ENCODE results near the gene CALHM6. TPM values are rescaled to one million over a fixed set of nuclear protein-coding genes. Genes with fewer than 3 reads are reported as not detected.

Gene CALHM6
- polyA plus RNA-seq, 1 of the 3 experiments (the other 2 are of a cell fraction) = 0.51 TPM

- Histone ChIP-seq H3K27me3 (ENCODE audit: insufficient read depth) (no peaks in the 10 kb centered on the region), H3K79me2 (ENCODE audit: insufficient read depth) (peaks cover 29% of the 10 kb centered on the region; the same call in 1 of the 2 replicates), H3K4me2 (no peak overlapping the region), H3K9me2 (no peaks in the 10 kb centered on the region), H4K20me1 (ENCODE audit: insufficient read depth) (no peaks in the 10 kb centered on the region), H3F3A (replicated peaks; ENCODE audit: insufficient read depth) (peaks cover 2% of the 10 kb centered on the region), H3K36me3 (replicated peaks in 1 of 2; ENCODE audit: control insufficient read depth in 1 of 2, insufficient read depth in 2 of 2, low read length in 1 of 2) (peaks cover 6 to 8% of the 10 kb centered on the region in 2 experiments), H3K4me1 (ENCODE audit: control insufficient read depth in 1 of 2, insufficient read depth in 2 of 2, low read depth in 1 of 2, low read length in 1 of 2) (no peaks in the 10 kb centered on the region), H3K4me3 (ENCODE audit: low read depth in 2 of 2, low read length in 1 of 2) (no peak overlapping the region), H3K9me3 (no peaks in the 10 kb centered on the region), H2AFZ (ENCODE audit: low read depth) (no peak overlapping the region), H3K27ac (ENCODE audit: low read depth in 2 of 2, low read length in 1 of 2) (no peak overlapping the region), H3K9ac (no peak overlapping the region)
- ChIA-PET POLR2A (no interaction called here), CTCF (interaction anchor here (1.8 kb wide), 1 partner anchor 22 kb away, joined by 6 read pairs; no protein-coding TSS in a partner anchor)
- WGBS (ENCODE audit: low lambda C conversion rate) = 95% methylated on average over 3 of the region's 3 CpGs
- TF ChIP-seq SMC3 (IDR thresholded peaks at IDR 0.05; ENCODE audit: low read depth, low read length) (no peak), YY1 (IDR thresholded peaks at IDR 0.05; ENCODE audit: low read depth) (no peak), GABPA (IDR thresholded peaks at IDR 0.05; ENCODE audit: low read depth) (no peak), CHD2 (IDR thresholded peaks at IDR 0.05; ENCODE audit: low read length, partially characterized antibody) (no peak), EP300 (IDR thresholded peaks at IDR 0.05; ENCODE audit: borderline replicate concordance in 1 of 2, low read depth in 1 of 2, low read length in 1 of 2) (no peak), RCOR1 (IDR thresholded peaks at IDR 0.05; ENCODE audit: low read length) (no peak)
- no peak for DNase-seq
Measured at GRCh38 chr6:116422238-116422637, 38.9 kb upstream of the CALHM6 start.

- H3K4me2 ChIP-seq = no peak overlapping the region
- no peak overlapping the region for H2AFZ ChIP-seq (ENCODE audit: low read depth)
- no peak overlapping the region for H3K27ac ChIP-seq (ENCODE audit: low read depth in 2 of 2, low read length in 1 of 2)
- H3K27me3 ChIP-seq (ENCODE audit: insufficient read depth) = no peaks in the 10 kb centered on the region
- no peak for DNase-seq
- no peaks in the 10 kb centered on the region for H3K4me1 ChIP-seq (ENCODE audit: control insufficient read depth in 1 of 2, insufficient read depth in 2 of 2, low read depth in 1 of 2, low read length in 1 of 2)
- ChIA-PET CTCF (interaction anchor here (0.9 to 1.5 kb wide), 2 partner anchors 156 to 206 kb away, joined by 3 to 4 read pairs; no protein-coding TSS in a partner anchor), POLR2A (no interaction called here)
- H3K9ac ChIP-seq = no peak overlapping the region
- H3F3A ChIP-seq (replicated peaks; ENCODE audit: insufficient read depth) = peaks cover 2% of the 10 kb centered on the region
- H3K79me2 ChIP-seq (ENCODE audit: insufficient read depth) = peaks cover 18% of the 10 kb centered on the region; the same call in 1 of the 2 replicates
- no peaks in the 10 kb centered on the region for H4K20me1 ChIP-seq (ENCODE audit: insufficient read depth)
- no peaks in the 10 kb centered on the region for H3K9me3 ChIP-seq
- no peak overlapping the region for H3K4me3 ChIP-seq (ENCODE audit: low read depth in 2 of 2, low read length in 1 of 2)
- TF ChIP-seq JUND (IDR thresholded peaks at IDR 0.05) (no peak), FOSL2 (IDR thresholded peaks at IDR 0.05; ENCODE audit: borderline replicate concordance, low read depth) (peak; percentile 16; the same call in 1 of the 2 replicates)
- no peaks in the 10 kb centered on the region for H3K9me2 ChIP-seq
- 50% methylated on average over 1 of the region's 1 CpG for whole genome bisulfite sequencing (ENCODE audit: low lambda C conversion rate)
- peaks cover 18% of the 10 kb centered on the region in 2 experiments for H3K36me3 ChIP-seq (replicated peaks in 1 of 2; ENCODE audit: control insufficient read depth in 1 of 2, insufficient read depth in 2 of 2, low read length in 1 of 2)
Measured at GRCh38 chr6:116424001-116424400, 37.2 kb upstream of the CALHM6 start.

- no peaks in the 10 kb centered on the region for H3K4me1 ChIP-seq (ENCODE audit: control insufficient read depth in 1 of 2, insufficient read depth in 2 of 2, low read depth in 1 of 2, low read length in 1 of 2)
- POLR2A ChIA-PET = no interaction called here
- TF ChIP-seq SMC3 (IDR thresholded peaks at IDR 0.05; ENCODE audit: low read depth, low read length) = no peak
- TF ChIP-seq FOXJ3 (CRISPR knock-in tag; IDR thresholded peaks at IDR 0.05) = no peak
- TF ChIP-seq IRF3 (IDR thresholded peaks at IDR 0.05; ENCODE audit: low read depth, low read length) = no peak
- TF ChIP-seq SIN3A (IDR thresholded peaks at IDR 0.05; ENCODE audit: borderline replicate concordance, low read depth, low read length) = no peak
- no peak for TF ChIP-seq YY1 (IDR thresholded peaks at IDR 0.05; ENCODE audit: low read depth)
- no peak for TF ChIP-seq GABPA (IDR thresholded peaks at IDR 0.05; ENCODE audit: low read depth)
- TF ChIP-seq MEF2A (IDR thresholded peaks at IDR 0.05; ENCODE audit: borderline replicate concordance, low read depth) = no peak
- no peak for TF ChIP-seq MXI1 (IDR thresholded peaks at IDR 0.05; ENCODE audit: low read depth, low read length)
- TF ChIP-seq RFX5 (IDR thresholded peaks at IDR 0.05; ENCODE audit: low read length) = no peak
- no peak for TF ChIP-seq NRF1 (IDR thresholded peaks at IDR 0.05; ENCODE audit: low read depth, low read length)
- no peak for TF ChIP-seq FOXM1 (IDR thresholded peaks at IDR 0.05; ENCODE audit: low read depth)
- TF ChIP-seq GATA2 (CRISPR knock-in tag; IDR thresholded peaks at IDR 0.05) = no peak
- no peak for TF ChIP-seq USF2 (IDR thresholded peaks at IDR 0.05; ENCODE audit: borderline replicate concordance, low read depth, low read length)
Measured at GRCh38 chr6:116426551-116426950, 34.6 kb upstream of the CALHM6 start.

More at GRCh38 chr6:116426551-116426950, 34.6 kb upstream of the CALHM6 start:
- CTCF ChIA-PET = interaction anchor here (1.1 to 3.1 kb wide), 4 partner anchors 10 to 158 kb away, joined by 3 to 10 read pairs (median 8); no protein-coding TSS in a partner anchor
- no peak for DNase-seq
- Histone ChIP-seq H3K9me2 (no peaks in the 10 kb centered on the region), H3K36me3 (replicated peaks in 1 of 2; ENCODE audit: control insufficient read depth in 1 of 2, insufficient read depth in 2 of 2, low read length in 1 of 2) (peaks cover 24 to 28% of the 10 kb centered on the region in 2 experiments), H3K79me2 (ENCODE audit: insufficient read depth) (peaks cover 11% of the 10 kb centered on the region; the same call in 1 of the 2 replicates), H3K4me2 (no peak overlapping the region), H3F3A (replicated peaks; ENCODE audit: insufficient read depth) (no peaks in the 10 kb centered on the region), H3K9ac (no peak overlapping the region), H3K27me3 (ENCODE audit: insufficient read depth) (no peaks in the 10 kb centered on the region), H3K27ac (ENCODE audit: low read depth in 2 of 2, low read length in 1 of 2) (no peak overlapping the region), H2AFZ (ENCODE audit: low read depth) (no peak overlapping the region), H3K9me3 (no peaks in the 10 kb centered on the region), H4K20me1 (ENCODE audit: insufficient read depth) (no peaks in the 10 kb centered on the region), H3K4me3 (ENCODE audit: low read depth in 2 of 2, low read length in 1 of 2) (no peak overlapping the region)
- WGBS (ENCODE audit: low lambda C conversion rate) = 100% methylated on average over 3 of the region's 3 CpGs
